GM18907 (cell line): ENCODE data around the gene OR7A10.
"Not testable (repeated sequence)": the region's sequence is repeated elsewhere in the genome, so short reads cannot be mapped to it uniquely, and the experiment has no call there.

Source experiments
- ATAC-seq: cut with Tn5 transposase; IDR thresholded peaks from one replicate; pipeline ENCODE4 v1.9.1; 2021; ENCODE audit warnings: mild to moderate bottlenecking, moderate library complexity; ENCODE audit not compliant: unreplicated experiment

OR7A10 gene

DNA sequence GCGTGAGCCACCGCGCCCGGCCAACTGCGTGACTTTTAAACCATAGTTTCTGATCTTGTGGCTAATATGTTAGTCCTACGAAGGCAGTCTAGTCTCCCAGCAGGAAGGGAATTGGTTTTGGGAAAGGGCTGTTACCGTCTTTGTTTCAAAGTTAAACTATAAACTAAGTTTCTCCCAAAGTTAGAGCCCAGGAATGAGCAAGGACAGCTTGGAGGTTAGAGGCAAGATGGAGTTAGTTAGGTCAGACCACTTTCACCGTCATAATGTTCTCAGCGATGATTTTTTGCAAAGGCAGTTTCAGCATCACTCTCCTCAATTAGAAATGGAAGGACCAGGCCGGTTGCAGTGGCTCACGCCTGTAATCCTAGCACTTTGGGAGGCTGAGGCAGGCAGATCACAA is 52.7 kb downstream of the OR7A10 start:
- no peak for ATAC-seq

GRCh38 chr19:14795078-14795721 is 53.5 kb downstream of the OR7A10 start:
- no peak for ATAC-seq

DNA sequence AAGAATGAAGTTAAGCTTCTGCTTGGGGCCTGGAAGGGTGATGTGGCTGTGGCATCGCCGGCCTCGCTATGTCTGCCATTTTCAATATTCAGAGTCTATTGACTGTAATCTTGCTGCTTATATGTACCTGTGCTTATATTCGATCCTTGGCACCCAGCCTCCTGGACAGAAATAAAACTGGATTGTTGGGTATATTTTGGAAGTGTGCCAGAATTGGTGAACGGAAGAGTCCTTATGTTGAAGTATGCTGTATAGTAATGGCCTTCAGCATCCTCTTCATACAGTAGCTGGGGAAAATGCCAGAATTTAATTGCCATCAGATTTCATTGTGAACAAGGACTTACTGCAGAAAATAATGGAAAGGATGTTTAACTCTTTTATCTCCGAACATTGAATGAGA is 56.5 kb downstream of the OR7A10 start:
- ATAC-seq = not testable (repeated sequence)
